Loucy (cell line): Measurements from ENCODE around the gene FAM229A.
A peak's percentile ranks its signal among the peaks of the same experiment; 100 is the strongest.

Source experiments
- H2AFZ ChIP-seq: fragments of 200-600 bp; sonication (generic); 2 replicates; pipeline ENCODE4 v1.6.0; 2016; ENCODE audit warnings: antibody characterized with exemption, mild to moderate bottlenecking, low read length, moderate library complexity
- H3F3A ChIP-seq: fragments of 200-600 bp; 2 replicates; pipeline ENCODE4 v1.6.0; 2016; ENCODE audit warnings: antibody characterized with exemption, low read depth, mild to moderate bottlenecking
- H3K27me3 ChIP-seq: fragments of 200-600 bp; sonication (generic); 2 replicates; pipeline ENCODE4 v1.6.1; 2014; ENCODE audit warnings: low read length, mild to moderate bottlenecking; ENCODE audit not compliant: insufficient read depth, poor library complexity, severe bottlenecking
- H3K36me3 ChIP-seq: fragments of 200-600 bp; sonication (generic); 2 replicates; pipeline ENCODE4 v1.6.1; 2016; ENCODE audit warnings: low read length; ENCODE audit not compliant: insufficient read depth
- H3K4me1 ChIP-seq: fragments of 200-600 bp; sonication (generic); 2 replicates; pipeline ENCODE4 v1.5.1; 2014; ENCODE audit warnings: low read length, mild to moderate bottlenecking; ENCODE audit not compliant: insufficient read depth, poor library complexity, severe bottlenecking
- H3K4me2 ChIP-seq: fragments of 200-600 bp; sonication (generic); 2 replicates; pipeline ENCODE4 v1.6.0; 2014; ENCODE audit warnings: antibody characterized with exemption, low read length, low read depth, mild to moderate bottlenecking; ENCODE audit not compliant: poor library complexity, severe bottlenecking
- H3K4me3 ChIP-seq: fragments of 200-600 bp; sonication (generic); 2 replicates; pipeline ENCODE4 v1.5.1; 2014; ENCODE audit warnings: low read length, mild to moderate bottlenecking, mixed read lengths; ENCODE audit not compliant: poor library complexity, severe bottlenecking
- H3K79me2 ChIP-seq: fragments of 200-600 bp; sonication (generic); 2 replicates; pipeline ENCODE4 v1.6.1; 2014; ENCODE audit warnings: low read length; ENCODE audit not compliant: insufficient read depth
- H3K9ac ChIP-seq: fragments of 200-600 bp; sonication (generic); 2 replicates; pipeline ENCODE4 v1.6.0; 2014; ENCODE audit warnings: mild to moderate bottlenecking, low read depth, low read length, moderate library complexity; ENCODE audit not compliant: poor library complexity, severe bottlenecking
- H3K9me2 ChIP-seq: fragments of 200-600 bp; sonication (generic); replicated peaks from 2 replicates; pipeline ENCODE4 v1.6.1; 2016; ENCODE audit warnings: low read depth, low read length, mixed read lengths
- H3K9me3 ChIP-seq: fragments of 200-600 bp; sonication (generic); 2 replicates; pipeline ENCODE4 v1.6.1; 2014; ENCODE audit warnings: mild to moderate bottlenecking, antibody characterized with exemption, low read length, low read depth; ENCODE audit not compliant: insufficient read depth
- H4K20me1 ChIP-seq: fragments of 200-600 bp; sonication (generic); 2 replicates; pipeline ENCODE4 v1.6.0; 2014; ENCODE audit warnings: antibody characterized with exemption, low read length, mild to moderate bottlenecking; ENCODE audit not compliant: insufficient read depth, poor library complexity, severe bottlenecking
- EZH2phosphoT487 ChIP-seq: fragments of 200-600 bp; IDR thresholded peaks from 2 replicates; pipeline ENCODE4 v1.6.1; 2018; ENCODE audit warnings: antibody characterized with exemption, mild to moderate bottlenecking, moderate library complexity, borderline replicate concordance
- TF ChIP-seq, protein P1 (sequence below): fragments of 200-600 bp; sonication (generic); conservative IDR thresholded peaks from 2 replicates; pipeline ENCODE4 v1.5.1; 2014; ENCODE audit warnings: mild to moderate bottlenecking, antibody characterized with exemption, low read length

Gene FAM229A

DNA sequence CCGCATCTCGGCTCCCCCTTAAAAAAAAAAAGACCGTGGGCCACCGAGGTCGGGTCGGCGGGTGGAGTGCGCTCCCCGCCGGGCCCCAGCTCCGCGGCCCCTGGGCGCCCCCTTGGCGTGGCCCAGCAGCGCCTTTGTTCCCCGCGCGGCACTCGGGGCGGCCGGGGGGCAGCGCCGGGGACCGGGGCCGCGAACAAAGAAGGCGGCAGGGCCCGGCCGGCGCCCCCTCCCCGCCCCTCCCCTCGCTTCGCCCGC lies 26.8 kb downstream of the FAM229A start:
- H4K20me1 ChIP-seq, result peaks cover 44% of the 10 kb centered on the region

DNA sequence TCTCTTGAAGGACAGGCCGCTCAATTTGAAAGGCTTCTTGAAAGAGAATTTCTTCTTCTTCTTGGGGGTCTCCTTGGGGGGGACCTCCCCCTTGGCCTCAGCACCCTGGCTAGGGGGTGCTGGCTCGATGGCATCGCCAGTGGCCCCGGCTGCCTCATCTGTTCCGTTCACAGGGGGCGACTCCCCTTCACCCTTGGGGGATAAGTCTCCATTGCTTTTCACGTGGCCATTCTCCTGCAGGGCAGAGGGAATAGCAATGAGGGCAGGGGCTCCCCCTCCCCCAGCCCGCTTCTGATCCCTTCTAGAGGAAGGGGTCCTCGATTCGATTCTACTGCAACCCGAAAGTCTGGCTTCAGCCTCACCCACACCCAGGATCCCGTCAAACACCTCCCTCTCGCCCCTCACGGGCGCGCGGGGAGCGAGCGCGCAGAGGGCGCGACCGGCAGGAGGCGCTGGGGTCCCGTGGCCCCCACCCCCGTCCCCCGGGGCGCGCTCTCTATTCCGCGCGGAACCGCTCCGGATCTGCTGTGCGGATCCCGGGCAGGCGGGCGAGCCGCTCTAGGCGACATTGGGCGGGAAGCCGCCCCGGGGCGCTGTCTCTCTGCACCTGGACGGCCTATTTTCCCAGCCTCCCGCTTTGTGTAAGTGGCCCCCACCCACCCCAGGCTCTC lies 27.3 kb downstream of the FAM229A start:
- no peak for TF ChIP-seq EZH2phosphoT487
- TF ChIP-seq, protein P1, sequence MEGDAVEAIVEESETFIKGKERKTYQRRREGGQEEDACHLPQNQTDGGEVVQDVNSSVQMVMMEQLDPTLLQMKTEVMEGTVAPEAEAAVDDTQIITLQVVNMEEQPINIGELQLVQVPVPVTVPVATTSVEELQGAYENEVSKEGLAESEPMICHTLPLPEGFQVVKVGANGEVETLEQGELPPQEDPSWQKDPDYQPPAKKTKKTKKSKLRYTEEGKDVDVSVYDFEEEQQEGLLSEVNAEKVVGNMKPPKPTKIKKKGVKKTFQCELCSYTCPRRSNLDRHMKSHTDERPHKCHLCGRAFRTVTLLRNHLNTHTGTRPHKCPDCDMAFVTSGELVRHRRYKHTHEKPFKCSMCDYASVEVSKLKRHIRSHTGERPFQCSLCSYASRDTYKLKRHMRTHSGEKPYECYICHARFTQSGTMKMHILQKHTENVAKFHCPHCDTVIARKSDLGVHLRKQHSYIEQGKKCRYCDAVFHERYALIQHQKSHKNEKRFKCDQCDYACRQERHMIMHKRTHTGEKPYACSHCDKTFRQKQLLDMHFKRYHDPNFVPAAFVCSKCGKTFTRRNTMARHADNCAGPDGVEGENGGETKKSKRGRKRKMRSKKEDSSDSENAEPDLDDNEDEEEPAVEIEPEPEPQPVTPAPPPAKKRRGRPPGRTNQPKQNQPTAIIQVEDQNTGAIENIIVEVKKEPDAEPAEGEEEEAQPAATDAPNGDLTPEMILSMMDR, result peak; percentile 78
- Histone ChIP-seq H3K36me3 (peaks cover 42% of the 10 kb centered on the region; the same call in 1 of the 2 replicates), H3K9ac (peak overlapping the region; percentile 75), H3K4me1 (peaks cover 27% of the 10 kb centered on the region), H3F3A (no peaks in the 10 kb centered on the region; the same call in 1 of the 2 replicates), H3K79me2 (peaks cover 38% of the 10 kb centered on the region), H3K27me3 (no peaks in the 10 kb centered on the region), H3K9me3 (no peaks in the 10 kb centered on the region), H2AFZ (no peak overlapping the region), H3K4me3 (peak overlapping the region; percentile 78), H3K4me2 (peak overlapping the region; percentile 75), H4K20me1 (peaks cover 46% of the 10 kb centered on the region), H3K9me2 (no peaks in the 10 kb centered on the region)

More for the DNA sequence above, 26.8 kb downstream of the FAM229A start:
- no peak overlapping the region for H2AFZ ChIP-seq
- H3K9ac ChIP-seq, result peak overlapping the region; percentile 75
- H3F3A ChIP-seq, result no peaks in the 10 kb centered on the region; the same call in 1 of the 2 replicates
- peak overlapping the region; percentile 75 for H3K4me2 ChIP-seq
- no peak for TF ChIP-seq EZH2phosphoT487
- TF ChIP-seq, protein P1, result no peak
- H3K36me3 ChIP-seq, result peaks cover 37% of the 10 kb centered on the region; the same call in 1 of the 2 replicates
- peak overlapping the region; percentile 78 for H3K4me3 ChIP-seq
- H3K9me2 ChIP-seq, result no peaks in the 10 kb centered on the region
- H3K9me3 ChIP-seq, result no peaks in the 10 kb centered on the region
- H3K79me2 ChIP-seq, result peaks cover 38% of the 10 kb centered on the region
- H3K27me3 ChIP-seq, result no peaks in the 10 kb centered on the region
- peaks cover 27% of the 10 kb centered on the region for H3K4me1 ChIP-seq

DNA sequence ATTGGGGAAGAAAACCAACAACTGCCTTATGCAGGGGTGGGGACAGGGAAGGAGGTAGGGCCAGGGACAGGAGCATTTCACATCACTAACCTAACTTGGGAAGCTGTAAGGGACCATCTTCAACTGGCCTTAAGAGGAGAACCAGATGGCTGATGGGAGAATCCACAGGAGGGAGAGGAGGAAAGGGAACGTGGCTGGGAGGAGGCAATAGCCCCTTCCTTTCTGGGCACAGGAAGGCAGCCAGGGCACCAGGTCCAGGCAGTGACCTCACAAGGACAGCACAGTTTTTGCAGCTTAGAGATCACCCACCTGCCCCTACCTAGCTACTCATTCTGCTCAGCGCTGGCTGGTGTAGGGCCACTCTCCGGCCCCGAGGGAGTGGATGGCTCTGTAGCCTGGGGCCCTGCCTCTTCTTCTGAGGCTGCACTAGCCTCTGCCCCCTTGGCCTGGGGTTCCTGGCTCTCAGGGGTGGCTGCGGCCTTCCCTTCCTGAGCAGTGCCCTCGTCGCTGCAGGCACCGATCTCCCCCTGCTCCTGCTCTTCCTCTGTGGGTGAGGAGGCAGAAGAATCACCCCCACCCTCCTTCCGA lies 27.9 kb downstream of the FAM229A start:
- Histone ChIP-seq H3F3A (no peaks in the 10 kb centered on the region; the same call in 1 of the 2 replicates), H3K79me2 (peaks cover 38% of the 10 kb centered on the region), H4K20me1 (peaks cover 46% of the 10 kb centered on the region), H3K36me3 (peaks cover 48% of the 10 kb centered on the region; the same call in 1 of the 2 replicates), H3K9ac (peak overlapping the region; percentile 75), H3K9me2 (no peaks in the 10 kb centered on the region), H3K9me3 (no peaks in the 10 kb centered on the region), H3K27me3 (no peaks in the 10 kb centered on the region), H3K4me2 (peak overlapping the region; percentile 75), H3K4me3 (peak overlapping the region; percentile 78), H3K4me1 (peaks cover 27% of the 10 kb centered on the region), H2AFZ (no peak overlapping the region)
- TF ChIP-seq, protein P1, result no peak
- TF ChIP-seq EZH2phosphoT487, result no peak
